ENCODE measurements around the gene INPP1.

The INPP1 gene

GRCh38 chr2:190410166-190410565, 66.8 kb downstream of the INPP1 start (continued):
- TF ChIP-seq, protein P1, sequence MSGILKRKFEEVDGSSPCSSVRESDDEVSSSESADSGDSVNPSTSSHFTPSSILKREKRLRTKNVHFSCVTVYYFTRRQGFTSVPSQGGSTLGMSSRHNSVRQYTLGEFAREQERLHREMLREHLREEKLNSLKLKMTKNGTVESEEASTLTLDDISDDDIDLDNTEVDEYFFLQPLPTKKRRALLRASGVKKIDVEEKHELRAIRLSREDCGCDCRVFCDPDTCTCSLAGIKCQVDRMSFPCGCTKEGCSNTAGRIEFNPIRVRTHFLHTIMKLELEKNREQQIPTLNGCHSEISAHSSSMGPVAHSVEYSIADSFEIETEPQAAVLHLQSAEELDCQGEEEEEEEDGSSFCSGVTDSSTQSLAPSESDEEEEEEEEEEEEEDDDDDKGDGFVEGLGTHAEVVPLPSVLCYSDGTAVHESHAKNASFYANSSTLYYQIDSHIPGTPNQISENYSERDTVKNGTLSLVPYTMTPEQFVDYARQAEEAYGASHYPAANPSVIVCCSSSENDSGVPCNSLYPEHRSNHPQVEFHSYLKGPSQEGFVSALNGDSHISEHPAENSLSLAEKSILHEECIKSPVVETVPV (CRISPR knock-in tag; IDR thresholded peaks at IDR 0.05): no peak
- TF ChIP-seq ZFP30 (CRISPR knock-in tag; IDR thresholded peaks at IDR 0.05) (no peak), GLIS3 (CRISPR knock-in tag; IDR thresholded peaks at IDR 0.05) (no peak), ZNF8 (CRISPR knock-in tag; IDR thresholded peaks at IDR 0.05) (no peak), ZFP3 (CRISPR knock-in tag; IDR thresholded peaks at IDR 0.05) (no peak), OSR1 (CRISPR knock-in tag; IDR thresholded peaks at IDR 0.05) (no peak), ZNF70 (CRISPR knock-in tag; IDR thresholded peaks at IDR 0.05) (no peak), ZC3H10 (CRISPR knock-in tag; IDR thresholded peaks at IDR 0.05) (no peak), TCF4 (CRISPR knock-in tag; IDR thresholded peaks at IDR 0.05; ENCODE audit: borderline replicate concordance) (no peak)
- TF ChIP-seq, protein P2, sequence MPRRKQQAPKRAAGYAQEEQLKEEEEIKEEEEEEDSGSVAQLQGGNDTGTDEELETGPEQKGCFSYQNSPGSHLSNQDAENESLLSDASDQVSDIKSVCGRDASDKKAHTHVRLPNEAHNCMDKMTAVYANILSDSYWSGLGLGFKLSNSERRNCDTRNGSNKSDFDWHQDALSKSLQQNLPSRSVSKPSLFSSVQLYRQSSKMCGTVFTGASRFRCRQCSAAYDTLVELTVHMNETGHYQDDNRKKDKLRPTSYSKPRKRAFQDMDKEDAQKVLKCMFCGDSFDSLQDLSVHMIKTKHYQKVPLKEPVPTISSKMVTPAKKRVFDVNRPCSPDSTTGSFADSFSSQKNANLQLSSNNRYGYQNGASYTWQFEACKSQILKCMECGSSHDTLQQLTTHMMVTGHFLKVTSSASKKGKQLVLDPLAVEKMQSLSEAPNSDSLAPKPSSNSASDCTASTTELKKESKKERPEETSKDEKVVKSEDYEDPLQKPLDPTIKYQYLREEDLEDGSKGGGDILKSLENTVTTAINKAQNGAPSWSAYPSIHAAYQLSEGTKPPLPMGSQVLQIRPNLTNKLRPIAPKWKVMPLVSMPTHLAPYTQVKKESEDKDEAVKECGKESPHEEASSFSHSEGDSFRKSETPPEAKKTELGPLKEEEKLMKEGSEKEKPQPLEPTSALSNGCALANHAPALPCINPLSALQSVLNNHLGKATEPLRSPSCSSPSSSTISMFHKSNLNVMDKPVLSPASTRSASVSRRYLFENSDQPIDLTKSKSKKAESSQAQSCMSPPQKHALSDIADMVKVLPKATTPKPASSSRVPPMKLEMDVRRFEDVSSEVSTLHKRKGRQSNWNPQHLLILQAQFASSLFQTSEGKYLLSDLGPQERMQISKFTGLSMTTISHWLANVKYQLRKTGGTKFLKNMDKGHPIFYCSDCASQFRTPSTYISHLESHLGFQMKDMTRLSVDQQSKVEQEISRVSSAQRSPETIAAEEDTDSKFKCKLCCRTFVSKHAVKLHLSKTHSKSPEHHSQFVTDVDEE (CRISPR knock-in tag; IDR thresholded peaks at IDR 0.05): no peak

- no peak for ATAC-seq
These were observed 69.6 kb downstream of the INPP1 start for GRCh38 chr2:190412966-190413365.

GRCh38 chr2:190413421-190413820, 70.0 kb downstream of the INPP1 start:
- ATAC-seq: no peak
- TF ChIP-seq TOX (CRISPR knock-in tag; IDR thresholded peaks at IDR 0.05; ENCODE audit: borderline replicate concordance): no peak
- TF ChIP-seq OSR1 (CRISPR knock-in tag; IDR thresholded peaks at IDR 0.05): no peak
- no peak for TF ChIP-seq ZNF70 (CRISPR knock-in tag; IDR thresholded peaks at IDR 0.05)

More at GRCh38 chr2:190412966-190413365, 69.6 kb downstream of the INPP1 start:
- TF ChIP-seq GLIS3 (CRISPR knock-in tag; IDR thresholded peaks at IDR 0.05) (no peak), CSDC2 (CRISPR knock-in tag; IDR thresholded peaks at IDR 0.05) (no peak), OSR1 (CRISPR knock-in tag; IDR thresholded peaks at IDR 0.05) (no peak), SNAI2 (CRISPR knock-in tag; IDR thresholded peaks at IDR 0.05) (no peak), PATZ1 (CRISPR knock-in tag; IDR thresholded peaks at IDR 0.05; ENCODE audit: borderline replicate concordance) (no peak)
- TF ChIP-seq, protein P2 (CRISPR knock-in tag; IDR thresholded peaks at IDR 0.05): no peak
- TF ChIP-seq, protein P3, sequence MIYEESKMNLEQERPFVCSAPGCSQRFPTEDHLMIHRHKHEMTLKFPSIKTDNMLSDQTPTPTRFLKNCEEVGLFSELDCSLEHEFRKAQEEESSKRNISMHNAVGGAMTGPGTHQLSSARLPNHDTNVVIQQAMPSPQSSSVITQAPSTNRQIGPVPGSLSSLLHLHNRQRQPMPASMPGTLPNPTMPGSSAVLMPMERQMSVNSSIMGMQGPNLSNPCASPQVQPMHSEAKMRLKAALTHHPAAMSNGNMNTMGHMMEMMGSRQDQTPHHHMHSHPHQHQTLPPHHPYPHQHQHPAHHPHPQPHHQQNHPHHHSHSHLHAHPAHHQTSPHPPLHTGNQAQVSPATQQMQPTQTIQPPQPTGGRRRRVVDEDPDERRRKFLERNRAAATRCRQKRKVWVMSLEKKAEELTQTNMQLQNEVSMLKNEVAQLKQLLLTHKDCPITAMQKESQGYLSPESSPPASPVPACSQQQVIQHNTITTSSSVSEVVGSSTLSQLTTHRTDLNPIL (CRISPR knock-in tag; IDR thresholded peaks at IDR 0.05; ENCODE audit: low read depth): no peak

DNA sequence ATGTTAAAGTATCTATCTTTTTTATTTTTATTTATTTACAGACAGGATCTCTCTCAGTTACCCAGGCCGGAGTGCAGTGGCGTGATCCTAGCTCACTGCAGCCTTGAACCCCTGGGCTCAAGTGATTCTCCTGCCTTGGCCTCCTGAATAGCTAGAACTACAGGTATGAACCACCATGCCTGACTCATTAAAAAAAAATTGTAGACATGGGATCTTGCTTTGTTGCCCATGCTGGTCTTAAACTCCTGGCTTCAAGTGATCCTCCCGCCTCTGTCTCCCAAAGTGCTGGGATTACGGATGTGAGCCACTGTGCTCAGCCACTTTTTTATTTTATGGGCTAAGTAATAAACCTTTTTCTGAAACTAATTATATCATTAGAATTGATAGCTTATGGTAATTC, 71.9 kb downstream of the INPP1 start:
- TF ChIP-seq RARB (CRISPR knock-in tag; IDR thresholded peaks at IDR 0.05) (no peak), BACH2 (CRISPR knock-in tag; IDR thresholded peaks at IDR 0.05; ENCODE audit: borderline replicate concordance) (no peak), ZC3H10 (CRISPR knock-in tag; IDR thresholded peaks at IDR 0.05) (no peak), ZFP30 (CRISPR knock-in tag; IDR thresholded peaks at IDR 0.05) (no peak), TOX (CRISPR knock-in tag; IDR thresholded peaks at IDR 0.05; ENCODE audit: borderline replicate concordance) (no peak), OSR1 (CRISPR knock-in tag; IDR thresholded peaks at IDR 0.05) (no peak), SNAI2 (CRISPR knock-in tag; IDR thresholded peaks at IDR 0.05) (no peak)

More for the DNA sequence above, 71.9 kb downstream of the INPP1 start:
- ATAC-seq: no peak
